Thyroid gland (tissue), 4 donors: ENCODE results near the gene LRCOL1.

Experiments used
- POLR2A ChIP-seq, 2 donors: fragments of 450-650 bp; IDR thresholded peaks; one replicate each; pipeline ENCODE4 v1.6.1; 2017; ENCODE audit warnings: antibody characterized with exemption in 2 of 2, mild to moderate bottlenecking in 2 of 2, moderate library complexity in 1 of 2
- TF ChIP-seq, protein P1 (sequence below), 6 experiments: fragments of 200-600 bp in 3 of 6; fragments of 450-650 bp in 3 of 6; sonication (generic) in 3 of 6; IDR thresholded peaks; one replicate each; pipeline ENCODE4 v1.5.1; 2016 to 2019; ENCODE audit warnings: antibody characterized with exemption in 6 of 6, mild to moderate bottlenecking in 2 of 6, inconsistent platforms in 1 of 6, moderate library complexity in 1 of 6

DNA sequence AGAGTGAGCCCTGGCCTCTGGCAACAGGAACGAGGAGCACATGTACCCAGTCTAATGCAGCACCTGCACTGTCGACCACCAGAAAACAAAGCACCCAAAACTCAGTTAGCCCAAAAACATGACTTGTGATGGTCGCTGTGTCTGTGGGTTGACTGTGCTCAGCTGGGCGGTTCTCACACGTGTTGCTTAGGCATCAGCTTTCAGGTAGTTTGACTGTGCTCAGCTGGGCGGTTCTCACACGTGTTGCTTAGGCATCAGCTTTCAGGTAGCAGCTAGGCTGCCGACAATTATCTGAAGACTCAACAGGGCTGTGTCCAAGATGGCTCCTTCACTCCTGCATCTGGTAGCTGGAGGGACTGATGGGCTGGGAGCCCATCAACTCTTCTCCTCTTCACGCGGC is 1.2 kb upstream of the LRCOL1 start:
- TF ChIP-seq, protein P1, sequence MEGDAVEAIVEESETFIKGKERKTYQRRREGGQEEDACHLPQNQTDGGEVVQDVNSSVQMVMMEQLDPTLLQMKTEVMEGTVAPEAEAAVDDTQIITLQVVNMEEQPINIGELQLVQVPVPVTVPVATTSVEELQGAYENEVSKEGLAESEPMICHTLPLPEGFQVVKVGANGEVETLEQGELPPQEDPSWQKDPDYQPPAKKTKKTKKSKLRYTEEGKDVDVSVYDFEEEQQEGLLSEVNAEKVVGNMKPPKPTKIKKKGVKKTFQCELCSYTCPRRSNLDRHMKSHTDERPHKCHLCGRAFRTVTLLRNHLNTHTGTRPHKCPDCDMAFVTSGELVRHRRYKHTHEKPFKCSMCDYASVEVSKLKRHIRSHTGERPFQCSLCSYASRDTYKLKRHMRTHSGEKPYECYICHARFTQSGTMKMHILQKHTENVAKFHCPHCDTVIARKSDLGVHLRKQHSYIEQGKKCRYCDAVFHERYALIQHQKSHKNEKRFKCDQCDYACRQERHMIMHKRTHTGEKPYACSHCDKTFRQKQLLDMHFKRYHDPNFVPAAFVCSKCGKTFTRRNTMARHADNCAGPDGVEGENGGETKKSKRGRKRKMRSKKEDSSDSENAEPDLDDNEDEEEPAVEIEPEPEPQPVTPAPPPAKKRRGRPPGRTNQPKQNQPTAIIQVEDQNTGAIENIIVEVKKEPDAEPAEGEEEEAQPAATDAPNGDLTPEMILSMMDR (IDR thresholded peaks at IDR 0.05): no peak
- no peak for TF ChIP-seq POLR2A (IDR thresholded peaks at IDR 0.05)
